ENCODE data around the gene PLEKHH2.

- no peak for TF ChIP-seq GATA3 (IDR thresholded peaks at IDR 0.05; ENCODE audit: low read depth, low read length)
- no peak for TF ChIP-seq GATA2 (IDR thresholded peaks at IDR 0.05; ENCODE audit: low read depth, low read length)
These were observed 73.8 kb downstream of the PLEKHH2 start for GRCh38 chr2:43710866-43711265.
